GM18951 (cell line): ENCODE measurements around the gene USP30.

Experiments used
- POLR2A ChIP-seq: IDR thresholded peaks from 4 replicates; pipeline ENCODE4 v1.6.1; 2011; ENCODE audit warnings: mild to moderate bottlenecking; ENCODE audit not compliant: insufficient read length, insufficient read depth; ENCODE audit errors: extremely low read depth
- in situ Hi-C: fragments of 300-500 bp; cut with MboI; formaldehyde crosslinking; loops from one replicate; pipeline ENCODE4 v1.12.0; 2022; ENCODE audit warnings: low sequenced_read_pairs, mixed read lengths, inconsistent platforms; ENCODE audit not compliant: unreplicated experiment

The USP30 gene

DNA sequence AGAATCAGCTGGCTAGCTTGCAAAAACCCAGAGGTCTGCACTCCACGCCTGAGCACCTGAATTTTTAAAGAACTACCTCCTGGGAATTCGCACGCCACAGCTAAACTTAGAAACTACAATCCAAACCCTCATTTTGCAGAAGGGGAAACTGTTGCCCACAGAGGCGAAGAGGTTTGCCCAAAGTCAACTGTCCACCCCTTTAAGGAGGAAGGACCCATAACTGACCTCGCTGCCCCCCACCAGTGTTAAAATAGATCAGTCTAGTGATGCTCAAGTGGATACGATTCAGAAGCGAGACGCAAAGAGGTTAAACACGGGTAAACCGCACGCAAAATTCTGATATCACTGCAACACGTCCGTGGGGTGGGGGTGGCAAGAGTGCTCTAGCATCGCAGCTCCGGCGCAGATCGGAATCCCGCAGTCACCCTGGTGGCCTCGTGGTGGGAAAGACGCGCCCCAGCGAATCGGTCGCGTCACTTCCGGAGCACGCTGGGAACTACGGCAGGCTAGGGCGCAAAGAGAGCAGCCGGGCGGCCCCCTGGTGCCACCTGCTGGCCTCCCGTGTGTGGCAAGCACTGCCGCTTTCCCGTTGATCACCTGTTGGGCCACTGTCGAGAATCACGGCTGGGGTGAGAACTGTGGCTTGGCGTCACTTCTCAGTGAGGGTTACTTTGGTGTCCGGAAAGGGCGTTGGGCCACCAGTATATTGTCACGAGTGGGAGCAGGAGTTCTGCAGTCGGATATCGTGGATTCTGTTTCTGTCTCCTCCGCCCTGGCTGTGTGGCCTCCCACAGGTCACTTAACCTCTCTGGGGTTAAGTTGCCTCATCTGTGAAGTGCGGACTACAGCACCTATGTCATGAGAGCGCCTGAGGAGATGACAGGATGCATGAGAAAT, 40.9 kb downstream of the USP30 start, which contains the start of gene ALKBH2:
ALKBH2 (minus strand) TSS at position 451 of the 897 bp plus-strand sequence. CDS start 686 bp downstream, outside the sequence.
- in situ Hi-C loops, result loop anchor here (25.0 kb wide), 1 partner anchor 556 kb away; no protein-coding TSS in a partner anchor
- peak; percentile 81 for TF ChIP-seq POLR2A

DNA sequence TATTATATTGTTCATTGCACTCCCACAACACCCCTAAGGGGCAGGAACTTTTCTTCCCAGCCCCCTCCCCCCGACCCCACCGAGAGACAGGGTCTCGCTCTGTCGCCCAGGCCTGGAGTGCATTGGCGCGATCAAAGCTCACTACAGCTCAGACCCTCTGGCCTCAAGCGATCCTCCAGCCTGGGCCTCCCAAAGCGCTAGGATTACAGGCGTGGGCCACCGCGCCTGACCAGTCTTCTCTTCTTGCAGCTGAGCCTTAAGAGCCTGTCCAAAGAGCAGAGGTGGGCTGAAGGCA, 44.7 kb downstream of the USP30 start:
- TF ChIP-seq POLR2A, result no peak
- in situ Hi-C loops, result loop anchor here (25.0 kb wide), 1 partner anchor 560 kb away; no protein-coding TSS in a partner anchor

DNA sequence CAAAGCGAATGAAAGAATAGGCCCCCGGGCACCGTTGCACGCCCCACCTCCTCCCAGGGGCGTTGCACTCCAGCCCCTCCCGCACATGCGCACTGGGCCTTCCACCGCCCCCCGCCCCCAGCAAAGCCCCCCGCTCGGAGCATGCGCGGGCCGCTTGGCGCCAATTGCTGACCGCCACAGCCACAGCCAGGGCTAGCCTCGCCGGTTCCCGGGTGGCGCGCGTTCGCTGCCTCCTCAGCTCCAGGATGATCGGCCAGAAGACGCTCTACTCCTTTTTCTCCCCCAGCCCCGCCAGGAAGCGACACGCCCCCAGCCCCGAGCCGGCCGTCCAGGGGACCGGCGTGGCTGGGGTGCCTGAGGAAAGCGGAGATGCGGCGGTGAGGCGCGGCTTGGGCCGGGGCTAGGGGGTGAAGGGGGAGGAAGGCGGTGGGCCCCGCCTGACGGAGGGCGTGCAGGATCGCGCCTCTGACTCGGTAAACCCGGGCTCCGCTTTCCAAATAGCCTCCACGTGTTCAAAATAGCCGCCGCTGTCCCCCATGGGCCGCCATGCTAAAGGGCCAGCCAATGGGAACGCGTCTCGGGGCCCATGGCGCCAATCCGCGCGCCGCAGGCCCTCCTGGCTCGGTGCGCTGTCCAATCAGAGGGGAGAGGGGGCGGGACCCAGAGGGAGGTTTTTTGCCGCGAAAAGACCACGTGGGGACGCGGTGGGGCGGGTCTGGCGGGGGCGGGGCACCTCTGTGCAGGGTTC, 45.2 kb downstream of the USP30 start, which contains the start of gene UNG:
UNG (plus strand) TSS at position 163 of the 748 bp plus-strand sequence; CDS start at position 246, 83 bp downstream.
- in situ Hi-C loops, result loop anchor here (25.0 kb wide), 1 partner anchor 560 kb away; no protein-coding TSS in a partner anchor
- peak; percentile 56 for TF ChIP-seq POLR2A

DNA sequence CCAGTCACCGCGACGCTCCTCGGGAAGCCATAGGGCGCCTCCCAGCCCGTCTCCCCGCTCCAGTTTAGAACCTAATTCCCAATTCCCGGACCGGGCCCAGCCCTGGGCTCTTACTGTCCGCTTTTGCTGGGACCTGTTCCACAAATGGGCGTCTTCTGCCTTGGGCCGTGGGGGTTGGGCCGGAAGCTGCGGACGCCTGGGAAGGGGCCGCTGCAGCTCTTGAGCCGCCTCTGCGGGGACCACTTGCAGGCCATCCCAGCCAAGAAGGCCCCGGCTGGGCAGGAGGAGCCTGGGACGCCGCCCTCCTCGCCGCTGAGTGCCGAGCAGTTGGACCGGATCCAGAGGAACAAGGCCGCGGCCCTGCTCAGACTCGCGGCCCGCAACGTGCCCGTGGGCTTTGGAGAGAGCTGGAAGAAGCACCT, 45.8 kb downstream of the USP30 start:
- in situ Hi-C loops, result loop anchor here (25.0 kb wide), 1 partner anchor 561 kb away; no protein-coding TSS in a partner anchor
- TF ChIP-seq POLR2A, result no peak

DNA sequence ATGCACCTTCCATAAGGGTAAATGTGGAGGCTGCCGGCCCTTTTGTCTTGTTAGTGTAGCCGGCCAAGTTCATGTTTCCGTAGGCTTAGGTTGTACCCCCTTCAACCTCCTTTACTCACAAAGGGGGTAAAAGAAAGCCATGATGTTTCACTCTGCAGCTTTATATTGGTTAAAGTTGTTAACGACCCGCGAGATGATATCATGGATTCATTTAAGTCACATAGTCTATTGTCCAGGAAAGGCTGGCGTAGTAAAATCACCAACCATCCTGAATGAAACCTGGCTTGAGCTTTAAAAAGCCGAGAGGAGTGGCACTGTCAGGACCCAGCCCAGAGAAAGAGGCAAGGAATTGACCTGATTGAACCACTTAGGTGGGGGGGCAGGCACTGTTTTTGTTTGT, 46.3 kb downstream of the USP30 start:
- no peak for TF ChIP-seq POLR2A
- in situ Hi-C loops, result loop anchor here (25.0 kb wide), 1 partner anchor 561 kb away; no protein-coding TSS in a partner anchor

DNA sequence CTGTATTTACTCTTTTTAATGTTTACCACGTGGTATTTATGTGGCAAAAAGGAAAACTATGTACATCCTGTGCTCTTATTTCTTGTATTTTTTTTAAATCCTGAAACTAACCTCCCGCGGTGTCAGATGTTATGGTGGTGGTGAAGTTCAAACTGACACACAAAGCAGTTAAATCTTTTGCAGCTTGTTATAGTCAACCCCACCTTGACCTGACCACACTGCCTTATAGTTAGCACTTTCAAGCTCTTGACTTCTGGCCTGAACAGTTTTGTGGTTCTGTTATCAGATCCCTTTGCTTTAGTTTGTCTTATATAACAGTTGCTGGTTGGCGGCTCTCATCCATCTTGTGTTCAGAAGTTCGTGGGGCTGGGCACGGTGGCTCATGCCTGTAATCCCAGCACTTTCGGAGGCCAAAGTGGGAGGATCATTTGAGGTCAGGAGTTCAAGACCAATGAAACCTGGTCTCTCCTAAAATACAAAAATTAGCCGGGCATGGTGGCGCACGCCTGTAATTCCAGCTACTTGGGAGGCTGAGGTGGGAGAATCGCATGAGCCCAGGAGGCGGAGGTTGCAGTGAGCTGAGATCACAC, 47.1 kb downstream of the USP30 start:
- in situ Hi-C loops, result loop anchor here (25.0 kb wide), 1 partner anchor 562 kb away; no protein-coding TSS in a partner anchor

DNA sequence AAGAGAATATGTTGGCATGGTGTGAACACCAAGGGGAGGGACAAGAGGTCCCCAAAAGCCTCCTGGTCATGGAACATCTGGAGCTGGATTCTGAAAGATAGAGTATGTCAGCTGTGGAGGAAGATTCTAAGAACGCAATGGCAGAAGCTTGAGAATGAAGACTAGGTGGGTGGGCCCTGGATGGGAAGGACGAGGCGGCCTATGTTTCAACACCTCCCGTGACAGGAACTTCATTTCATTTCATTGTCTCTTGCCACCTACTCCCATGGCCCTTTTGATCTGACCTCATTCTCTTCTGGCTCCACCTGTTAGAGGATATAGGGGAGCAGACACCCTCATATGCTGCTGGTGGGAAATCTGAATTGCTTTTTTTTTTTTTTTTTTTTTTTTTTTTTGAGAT, 48.4 kb downstream of the USP30 start:
- in situ Hi-C loops, result no loop called here
- no peak for TF ChIP-seq POLR2A

More for the DNA sequence above, 47.1 kb downstream of the USP30 start:
- no peak for TF ChIP-seq POLR2A

DNA sequence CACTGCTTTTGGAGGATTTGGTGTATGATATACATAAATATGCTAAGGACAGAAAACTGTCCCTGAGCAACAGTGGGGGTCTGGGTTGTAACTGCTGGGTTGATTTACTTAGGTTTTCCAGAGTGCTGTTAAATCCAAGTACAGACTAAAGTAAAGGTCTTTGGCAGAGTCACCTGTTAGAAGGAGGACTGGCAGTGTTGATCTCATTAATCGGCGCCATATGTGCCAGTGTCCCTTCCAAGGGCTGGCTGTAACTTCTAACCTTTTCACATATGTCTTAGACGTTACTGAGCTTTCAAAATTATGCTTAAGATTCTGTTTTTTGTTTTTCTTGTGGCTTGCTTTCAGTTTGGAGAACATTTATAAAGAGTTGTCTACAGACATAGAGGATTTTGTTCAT, 50.1 kb downstream of the USP30 start:
- TF ChIP-seq POLR2A, result no peak
- in situ Hi-C loops, result no loop called here

DNA sequence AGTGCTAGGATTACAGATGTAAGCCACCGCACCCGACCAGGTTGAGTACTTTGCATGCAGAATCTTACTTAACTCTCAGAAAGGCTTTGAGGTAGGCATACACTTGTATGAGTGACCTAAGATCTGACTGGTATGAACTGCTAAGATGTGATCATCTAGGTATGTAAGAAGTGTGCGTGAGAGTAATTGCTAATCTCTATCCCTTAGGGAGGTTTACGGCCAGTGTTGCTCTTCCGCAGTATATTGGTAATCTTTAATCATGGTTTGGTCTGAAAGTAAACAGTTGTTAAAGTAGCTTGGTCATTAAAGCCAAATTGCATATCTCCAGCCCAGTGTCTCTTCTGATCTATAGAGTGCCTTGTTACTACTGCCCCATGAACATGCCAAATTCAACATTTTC, 52.8 kb downstream of the USP30 start:
- in situ Hi-C loops, result no loop called here
- no peak for TF ChIP-seq POLR2A

DNA sequence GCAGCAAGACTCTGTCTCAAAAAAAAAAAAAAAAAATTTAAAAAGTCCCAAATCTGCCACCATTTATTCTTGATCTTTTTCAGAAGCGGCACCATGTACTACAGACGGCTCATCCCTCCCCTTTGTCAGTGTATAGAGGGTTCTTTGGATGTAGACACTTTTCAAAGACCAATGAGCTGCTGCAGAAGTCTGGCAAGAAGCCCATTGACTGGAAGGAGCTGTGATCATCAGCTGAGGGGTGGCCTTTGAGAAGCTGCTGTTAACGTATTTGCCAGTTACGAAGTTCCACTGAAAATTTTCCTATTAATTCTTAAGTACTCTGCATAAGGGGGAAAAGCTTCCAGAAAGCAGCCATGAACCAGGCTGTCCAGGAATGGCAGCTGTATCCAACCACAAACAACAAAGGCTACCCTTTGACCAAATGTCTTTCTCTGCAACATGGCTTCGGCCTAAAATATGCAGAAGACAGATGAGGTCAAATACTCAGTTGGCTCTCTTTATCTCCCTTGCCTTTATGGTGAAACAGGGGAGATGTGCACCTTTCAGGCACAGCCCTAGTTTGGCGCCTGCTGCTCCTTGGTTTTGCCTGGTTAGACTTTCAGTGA, 57.5 kb downstream of the USP30 start:
- no peak for TF ChIP-seq POLR2A
- in situ Hi-C loops, result no loop called here

DNA sequence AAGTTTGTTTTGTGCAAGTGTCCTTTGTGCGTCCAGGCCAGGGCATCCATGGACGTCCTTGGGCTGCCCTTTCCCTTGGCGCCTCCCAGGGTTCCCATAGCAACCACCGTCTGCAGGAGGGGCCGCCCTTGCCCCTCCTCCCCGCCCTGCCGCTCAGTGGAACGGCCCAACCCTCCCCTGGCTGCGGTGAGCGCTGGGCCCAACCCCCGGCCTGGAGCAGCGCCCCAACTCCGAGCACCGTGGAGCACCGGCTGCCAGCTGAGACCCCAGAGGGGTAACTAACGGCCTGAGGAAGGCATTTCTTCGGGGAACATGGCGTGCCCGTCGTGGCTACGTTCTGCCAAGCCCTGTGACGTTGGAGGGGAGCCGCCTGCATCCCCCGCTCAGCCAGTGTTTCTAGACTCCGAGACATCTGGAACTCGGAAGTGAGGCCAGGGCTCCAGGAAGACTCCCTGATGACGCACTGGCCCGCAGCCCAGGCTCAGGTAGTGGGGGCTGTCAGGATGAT, 58.7 kb downstream of the USP30 start:
- TF ChIP-seq POLR2A, result no peak
- in situ Hi-C loops, result no loop called here

DNA sequence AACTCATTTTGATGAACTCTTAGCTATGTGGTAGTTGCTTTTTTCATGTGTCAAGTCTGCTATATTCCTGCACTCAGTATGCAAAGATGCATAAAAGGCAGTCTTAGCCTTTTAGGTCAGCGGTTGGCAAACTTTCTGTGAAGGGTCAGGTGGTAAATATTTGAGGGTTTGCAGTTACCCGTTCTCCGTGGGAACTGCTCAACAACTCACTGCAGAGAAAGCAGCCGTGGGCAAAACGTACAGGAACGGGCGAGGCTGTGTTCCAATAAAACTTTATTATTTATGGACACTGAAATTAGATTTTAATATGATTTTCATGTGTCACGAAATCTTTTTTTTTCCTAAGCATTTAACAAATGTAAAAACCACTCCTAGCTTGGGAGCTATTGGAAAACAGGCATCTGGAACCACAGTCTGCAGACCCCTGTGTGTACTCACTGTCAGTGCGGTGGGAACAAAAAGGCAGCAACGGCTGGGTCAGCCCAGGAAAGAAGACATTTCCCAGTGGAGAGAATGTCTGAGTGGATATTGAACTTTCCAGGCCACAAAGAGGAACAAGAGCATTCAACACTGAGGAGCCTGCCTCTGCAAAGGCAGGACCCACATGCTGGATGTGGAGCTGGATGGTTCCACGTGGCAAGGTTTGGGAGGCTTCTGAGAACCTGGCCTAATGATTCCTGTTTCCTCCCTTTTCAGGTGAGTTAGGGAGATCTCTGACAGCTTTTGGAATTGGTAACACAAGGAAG, 60.5 kb downstream of the USP30 start:
- no peak for TF ChIP-seq POLR2A
- in situ Hi-C loops, result no loop called here
